Natural killer cell (primary cell): ENCODE data around the gene MOBP. TPM values are rescaled to one million over a fixed set of nuclear protein-coding genes. Genes with fewer than 3 reads are reported as not detected.

Experiments used
- ATAC-seq, 3 donors: fragments of 150-1000 bp in 2 of 3; fragments of 200-7000 bp in 1 of 3; cut with Tn5 transposase; 1 replicate in 1 of 3; 2 replicates in 2 of 3; pipeline ENCODE4 v1.10.0; 2021; ENCODE audit warnings: mild to moderate bottlenecking in 2 of 3, moderate library complexity in 2 of 3
- DNase-seq, 2 donors: peaks; one replicate each; pipeline versions ENCODE4 v3.0.0 to v3.0.0-alpha.2; 2013 to 2021; ENCODE audit warnings: mixed read lengths in 1 of 2
- H3K27ac ChIP-seq: one replicate; pipeline ENCODE4 v1.5.1; 2013; ENCODE audit warnings: mild to moderate bottlenecking, low read length
- H3K27me3 ChIP-seq: one replicate; pipeline ENCODE4 v1.6.1; 2013; ENCODE audit warnings: low read length; ENCODE audit not compliant: control insufficient read depth, insufficient read depth
- H3K36me3 ChIP-seq: one replicate; pipeline ENCODE4 v1.6.1; 2013; ENCODE audit warnings: low read length; ENCODE audit not compliant: control insufficient read depth, insufficient read depth
- H3K4me1 ChIP-seq: one replicate; pipeline ENCODE4 v1.6.1; 2013; ENCODE audit warnings: low read length; ENCODE audit not compliant: control insufficient read depth, insufficient read depth
- H3K4me3 ChIP-seq: one replicate; pipeline ENCODE4 v1.5.1; 2013; ENCODE audit warnings: low read length
- H3K9me3 ChIP-seq: one replicate; pipeline ENCODE4 v1.6.1; 2013; ENCODE audit warnings: low read length; ENCODE audit not compliant: control insufficient read depth, insufficient read depth
- H3K27ac Mint-ChIP-seq, 2 donors: one replicate each; pipeline ENCODE4 v1.8.0; 2022; ENCODE audit warnings: mild to moderate bottlenecking in 2 of 2, mixed read lengths in 2 of 2, moderate library complexity in 1 of 2
- H3K27me3 Mint-ChIP-seq, 2 donors: one replicate each; pipeline ENCODE4 v1.8.0; 2022; ENCODE audit warnings: low read depth in 2 of 2, mixed read lengths in 2 of 2
- H3K36me3 Mint-ChIP-seq: one replicate; pipeline ENCODE4 v1.8.0; 2022; ENCODE audit warnings: mixed read lengths
- H3K4me1 Mint-ChIP-seq, 2 donors: one replicate each; pipeline ENCODE4 v1.8.0; 2022; ENCODE audit warnings: mixed read lengths in 2 of 2
- H3K4me3 Mint-ChIP-seq: one replicate; pipeline ENCODE4 v1.8.0; 2022; ENCODE audit warnings: mild to moderate bottlenecking, moderate library complexity, mixed read lengths
- H3K9me3 Mint-ChIP-seq, 2 donors: one replicate each; pipeline ENCODE4 v1.8.0; 2022; ENCODE audit warnings: mixed read lengths in 2 of 2
- CTCF ChIP-seq: fragments of 200-600 bp; IDR thresholded peaks from one replicate; pipeline ENCODE4 v1.8.0; 2022; ENCODE audit warnings: antibody characterized with exemption
- whole genome bisulfite sequencing: methylation state at CpG from one replicate; pipeline ENCODE4 v1.1.7; 2013; ENCODE audit warnings: missing lambda C conversion rate; ENCODE audit not compliant: insufficient coverage; 5-methylcytosine and 5-hydroxymethylcytosine counted together
- intact Hi-C: fragments of 100-400 bp; cut with micrococcal nuclease; formaldehyde crosslinking; loops from one replicate; pipeline ENCODE4 v1.14.2; 2022
- total RNA-seq, 4 donors: library from RNA; stranded (reverse); fragments of 120-200 nt in 1 of 4; gene quantifications; one replicate each; pipeline versions ENCODE4 v1.2.3 to v1.2.4, GENCODE V29; 2013 to 2022

MOBP gene
- total RNA-seq, 3 donors from 2014 or later (not counting 1 experiment from before 2014, with no cell fraction given), result not detected

- DNase-seq (no peak), ATAC-seq (no peak)
- H3K36me3 ChIP-seq, result no peaks in the 10 kb centered on the region
- intact Hi-C loops, result no loop called here
- H3K4me1 ChIP-seq, result no peaks in the 10 kb centered on the region
- Mint-ChIP-seq H3K9me3 (no peaks in the 10 kb centered on the region), H3K4me1 (no peaks in the 10 kb centered on the region), H3K27ac (no peak overlapping the region), H3K27me3 (peaks cover 23 to 32% of the 10 kb centered on the region in 2 donors), H3K4me3 (no peak overlapping the region), H3K36me3 (no peaks in the 10 kb centered on the region)
- 100% methylated on average over 1 of the region's 1 CpG for WGBS
- no peak overlapping the region for H3K27ac ChIP-seq
- H3K27me3 ChIP-seq, result peaks cover 10% of the 10 kb centered on the region
- no peak overlapping the region for H3K4me3 ChIP-seq
- no peaks in the 10 kb centered on the region for H3K9me3 ChIP-seq
- no peak for TF ChIP-seq CTCF
Measured at GRCh38 chr3:39469258-39469657, 1.8 kb downstream of the MOBP start.

GRCh38 chr3:39469945-39470344 lies 2.5 kb downstream of the MOBP start:
- 90% methylated on average over 6 of the region's 6 CpGs for WGBS
- Histone ChIP-seq H3K36me3 (no peaks in the 10 kb centered on the region), H3K9me3 (no peaks in the 10 kb centered on the region), H3K4me3 (no peak overlapping the region), H3K27me3 (peaks cover 10% of the 10 kb centered on the region), H3K27ac (no peak overlapping the region), H3K4me1 (no peaks in the 10 kb centered on the region)
- no peak overlapping the region for H3K4me3 Mint-ChIP-seq
- peaks cover 24 to 32% of the 10 kb centered on the region in 2 donors for H3K27me3 Mint-ChIP-seq
- DNase-seq, result no peak
- no peaks in the 10 kb centered on the region for H3K36me3 Mint-ChIP-seq
- no peak for TF ChIP-seq CTCF
- H3K9me3 Mint-ChIP-seq, result no peaks in the 10 kb centered on the region
- H3K4me1 Mint-ChIP-seq, result no peaks in the 10 kb centered on the region
- intact Hi-C loops, result no loop called here
- ATAC-seq, result no peak
- no peak overlapping the region for H3K27ac Mint-ChIP-seq

- no peak overlapping the region for H3K27ac Mint-ChIP-seq
- Histone ChIP-seq H3K27me3 (peaks cover 10% of the 10 kb centered on the region), H3K4me1 (no peaks in the 10 kb centered on the region), H3K4me3 (no peak overlapping the region), H3K36me3 (no peaks in the 10 kb centered on the region), H3K9me3 (no peaks in the 10 kb centered on the region), H3K27ac (no peak overlapping the region)
- WGBS, result 99% methylated on average over 4 of the region's 5 CpGs
- no peaks in the 10 kb centered on the region for H3K9me3 Mint-ChIP-seq
- H3K4me3 Mint-ChIP-seq, result no peak overlapping the region
- no peak for TF ChIP-seq CTCF
- H3K27me3 Mint-ChIP-seq, result peaks cover 28 to 41% of the 10 kb centered on the region in 2 donors
- DNase-seq (no peak), ATAC-seq (no peak)
- no peaks in the 10 kb centered on the region for H3K4me1 Mint-ChIP-seq
- H3K36me3 Mint-ChIP-seq, result no peaks in the 10 kb centered on the region
- intact Hi-C loops, result no loop called here
Measured at GRCh38 chr3:39471652-39472051, 4.2 kb downstream of the MOBP start.

GRCh38 chr3:39473452-39474125 lies 6.1 kb downstream of the MOBP start:
- WGBS, result 81% methylated on average over 4 of the region's 4 CpGs
- ATAC-seq (no peak), DNase-seq (no peak)
- Histone ChIP-seq H3K27me3 (peaks cover 7% of the 10 kb centered on the region), H3K4me1 (no peaks in the 10 kb centered on the region), H3K27ac (no peak overlapping the region), H3K9me3 (no peaks in the 10 kb centered on the region), H3K36me3 (no peaks in the 10 kb centered on the region), H3K4me3 (no peak overlapping the region)
- intact Hi-C loops, result no loop called here
- H3K27ac Mint-ChIP-seq, result no peak overlapping the region
- no peaks in the 10 kb centered on the region for H3K4me1 Mint-ChIP-seq
- TF ChIP-seq CTCF, result no peak
- H3K9me3 Mint-ChIP-seq, result no peaks in the 10 kb centered on the region
- no peaks in the 10 kb centered on the region for H3K36me3 Mint-ChIP-seq
- H3K4me3 Mint-ChIP-seq, result no peak overlapping the region
- H3K27me3 Mint-ChIP-seq, result peaks cover 17 to 32% of the 10 kb centered on the region in 2 donors
